GM23248 (cell line): ENCODE measurements around the gene RSAD1. TPM values are rescaled to one million over a fixed set of nuclear protein-coding genes. Genes with fewer than 3 reads are reported as not detected.

Experiments
- DNase-seq: peaks from one replicate; pipeline ENCODE4 v3.0.0-alpha.2; 2015
- H2AFZ ChIP-seq: fragments of 200-600 bp; sonication (generic); 2 replicates; pipeline ENCODE4 v1.6.1; 2016; ENCODE audit warnings: antibody characterized with exemption
- H3F3A ChIP-seq: fragments of 200-600 bp; sonication (generic); 2 replicates; pipeline ENCODE4 v1.6.1; 2016; ENCODE audit warnings: mild to moderate bottlenecking, antibody characterized with exemption, mixed run types; ENCODE audit not compliant: insufficient read depth
- H3K27ac ChIP-seq: fragments of 200-600 bp; sonication (generic); 2 replicates; pipeline ENCODE4 v1.5.1; 2016; ENCODE audit warnings: mild to moderate bottlenecking
- H3K27me3 ChIP-seq: fragments of 200-600 bp; sonication (generic); replicated peaks from 2 replicates; pipeline ENCODE4 v1.6.1; 2016; ENCODE audit warnings: mild to moderate bottlenecking; ENCODE audit not compliant: insufficient read depth
- H3K36me3 ChIP-seq: fragments of 200-600 bp; sonication (generic); 2 replicates; pipeline ENCODE4 v1.6.1; 2016; ENCODE audit warnings: low read depth, mild to moderate bottlenecking
- H3K4me1 ChIP-seq: fragments of 200-600 bp; sonication (generic); 2 replicates; pipeline ENCODE4 v1.6.1; 2016; ENCODE audit warnings: mild to moderate bottlenecking; ENCODE audit not compliant: insufficient read depth
- H3K4me2 ChIP-seq: fragments of 200-600 bp; sonication (generic); one replicate; pipeline ENCODE4 v1.6.1; 2016; ENCODE audit warnings: mild to moderate bottlenecking; ENCODE audit not compliant: unreplicated experiment
- H3K4me3 ChIP-seq: fragments of 200-600 bp; sonication (generic); 2 replicates; pipeline ENCODE4 v1.5.1; 2016; ENCODE audit warnings: mild to moderate bottlenecking
- H3K79me2 ChIP-seq: fragments of 200-600 bp; sonication (generic); 2 replicates; pipeline ENCODE4 v1.6.1; 2016; ENCODE audit warnings: mild to moderate bottlenecking; ENCODE audit not compliant: insufficient read depth
- H3K9ac ChIP-seq: fragments of 200-600 bp; sonication (generic); 2 replicates; pipeline ENCODE4 v1.6.1; 2016; ENCODE audit warnings: mild to moderate bottlenecking
- H3K9me2 ChIP-seq: fragments of 200-600 bp; sonication (generic); 2 replicates; pipeline ENCODE4 v1.6.1; 2016; ENCODE audit warnings: mixed run types, mild to moderate bottlenecking, moderate library complexity; ENCODE audit not compliant: insufficient read depth
- H3K9me3 ChIP-seq: fragments of 200-600 bp; sonication (generic); one replicate; pipeline ENCODE4 v1.6.1; 2017; ENCODE audit warnings: low read depth
- H4K20me1 ChIP-seq: fragments of 200-600 bp; sonication (generic); 2 replicates; pipeline ENCODE4 v1.6.0; 2016; ENCODE audit not compliant: insufficient read depth
- EZH2 ChIP-seq: fragments of 200-600 bp; sonication (generic); IDR thresholded peaks from 2 replicates; pipeline ENCODE4 v1.6.1; 2018; ENCODE audit warnings: antibody characterized with exemption, mild to moderate bottlenecking; ENCODE audit not compliant: insufficient read depth, poor library complexity, severe bottlenecking
- EZH2phosphoT487 ChIP-seq: fragments of 200-600 bp; sonication (generic); IDR thresholded peaks from 2 replicates; pipeline ENCODE4 v1.6.1; 2018; ENCODE audit warnings: antibody characterized with exemption, moderate library complexity, mild to moderate bottlenecking, low read depth; ENCODE audit not compliant: insufficient read depth
- WGBS, 2 experiments: methylation state at CpG; one replicate each; pipeline ENCODE4 v1.1.6; 2015 to 2017; ENCODE audit warnings: low lambda C conversion rate in 2 of 2, low coverage in 1 of 2; ENCODE audit errors: missing lambda C conversion rate in 2 of 2; 5-methylcytosine and 5-hydroxymethylcytosine counted together
- in situ Hi-C: fragments of 300-500 bp; cut with MboI; formaldehyde crosslinking; loops from 2 replicates; pipeline ENCODE4 v1.15.0; 2020
- polyA plus RNA-seq: library from polyadenylated mRNA; unstranded; fragments of >200 nt; fragmentation: Nextera tagmentation; extraction: Ambion mirVana; gene quantifications from 2 replicates; pipeline ENCODE4 v1.2.1, GENCODE V29; 2016
- total RNA-seq: library from RNA; depleted of rRNA; stranded (reverse); fragments of >200 nt; shearing (Covaris generic); gene quantifications from 2 replicates; pipeline ENCODE4 v1.2.3, GENCODE V29; 2014

RSAD1 gene
- total and polyA plus RNA-seq, 2 experiments from 2014 or later, result 19.8 to 22.4 TPM

DNA sequence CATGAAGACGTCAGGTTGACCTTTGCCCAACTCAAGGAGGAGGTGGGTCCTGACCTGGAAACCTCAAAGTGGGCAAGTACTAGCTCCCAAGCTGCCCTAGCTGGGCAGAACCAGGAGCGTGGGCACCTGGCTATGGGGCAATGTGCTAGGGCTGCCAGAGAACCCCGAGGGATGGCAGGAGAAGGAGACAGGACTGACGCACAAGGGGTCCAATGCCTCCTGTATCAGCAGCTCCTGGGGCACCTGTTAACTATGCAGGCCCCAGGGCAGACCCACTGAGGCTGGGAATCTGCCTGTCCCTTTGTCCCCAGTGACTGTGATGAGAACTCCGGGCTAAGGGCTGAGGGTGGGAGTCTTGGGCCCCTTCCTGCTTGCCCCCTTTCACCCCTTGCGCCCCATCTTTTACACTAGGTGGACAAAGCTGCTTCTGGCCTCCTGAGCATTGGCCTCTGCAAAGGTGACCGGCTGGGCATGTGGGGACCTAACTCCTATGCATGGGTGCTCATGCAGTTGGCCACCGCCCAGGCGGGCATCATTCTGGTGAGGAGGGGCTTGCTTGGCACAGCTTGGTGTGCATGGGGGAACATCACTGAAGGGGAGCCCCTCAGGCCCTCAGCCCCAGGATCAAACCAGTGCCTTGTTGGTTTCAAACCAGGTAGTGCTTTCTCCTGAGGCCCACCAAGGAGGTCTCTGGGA is 17.7 kb upstream of the RSAD1 start:
- in situ Hi-C loops, result no loop called here
- no peaks in the 10 kb centered on the region for H3F3A ChIP-seq
- DNase-seq, result no peak
- H3K9ac ChIP-seq, result no peak overlapping the region
- TF ChIP-seq EZH2phosphoT487, result no peak
- no peak overlapping the region for H3K4me3 ChIP-seq
- H2AFZ ChIP-seq, result no peak overlapping the region
- no peaks in the 10 kb centered on the region for H3K27me3 ChIP-seq
- H3K79me2 ChIP-seq, result no peaks in the 10 kb centered on the region
- no peaks in the 10 kb centered on the region for H3K4me1 ChIP-seq
- H3K36me3 ChIP-seq, result no peaks in the 10 kb centered on the region
- H3K9me2 ChIP-seq, result no peaks in the 10 kb centered on the region
- H3K9me3 ChIP-seq, result no peaks in the 10 kb centered on the region
- WGBS, 2 experiments, result 80 to 85% methylated on average over 9 of the region's 9 CpGs
- no peak overlapping the region for H3K4me2 ChIP-seq
- H4K20me1 ChIP-seq, result no peaks in the 10 kb centered on the region
- H3K27ac ChIP-seq, result no peak overlapping the region

DNA sequence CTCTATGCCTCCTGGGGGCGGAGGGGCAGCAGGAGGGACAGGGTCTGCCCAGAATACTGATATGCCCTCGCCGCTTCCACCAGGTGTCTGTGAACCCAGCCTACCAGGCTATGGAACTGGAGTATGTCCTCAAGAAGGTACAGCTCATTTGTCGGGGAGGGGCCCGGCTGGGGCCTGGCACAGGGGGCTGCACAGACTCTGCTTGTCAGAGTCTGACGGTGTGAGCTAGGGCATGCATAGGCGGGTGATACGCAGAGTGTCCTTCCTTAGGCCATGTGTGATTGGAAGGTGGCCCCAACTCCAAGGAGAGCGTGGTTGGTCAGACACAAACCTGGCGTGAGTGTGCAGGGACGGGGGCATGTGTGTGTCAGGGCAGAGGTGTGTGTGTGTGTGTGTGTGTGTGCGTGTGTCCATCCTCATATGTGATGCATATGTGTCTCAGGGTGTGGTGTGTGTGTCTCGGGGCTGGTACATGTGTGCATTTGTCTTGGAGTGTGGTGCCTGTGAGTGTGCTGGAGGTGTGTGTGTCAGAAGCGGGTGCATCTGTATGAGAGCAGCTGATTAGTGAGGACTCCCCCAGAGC is 17.0 kb upstream of the RSAD1 start:
- Histone ChIP-seq H4K20me1 (no peaks in the 10 kb centered on the region), H3K9me3 (no peaks in the 10 kb centered on the region), H3K36me3 (no peaks in the 10 kb centered on the region), H3F3A (no peaks in the 10 kb centered on the region), H3K27me3 (no peaks in the 10 kb centered on the region), H3K27ac (no peak overlapping the region), H3K4me3 (no peak overlapping the region), H3K9me2 (no peaks in the 10 kb centered on the region), H3K9ac (no peak overlapping the region), H3K79me2 (no peaks in the 10 kb centered on the region), H2AFZ (no peak overlapping the region), H3K4me2 (no peak overlapping the region), H3K4me1 (no peaks in the 10 kb centered on the region)
- TF ChIP-seq EZH2, result no peak
- in situ Hi-C loops, result no loop called here
- WGBS, 2 experiments, result 91 to 93% methylated on average over 13 to 14 of the region's 14 CpGs
- no peak for DNase-seq

DNA sequence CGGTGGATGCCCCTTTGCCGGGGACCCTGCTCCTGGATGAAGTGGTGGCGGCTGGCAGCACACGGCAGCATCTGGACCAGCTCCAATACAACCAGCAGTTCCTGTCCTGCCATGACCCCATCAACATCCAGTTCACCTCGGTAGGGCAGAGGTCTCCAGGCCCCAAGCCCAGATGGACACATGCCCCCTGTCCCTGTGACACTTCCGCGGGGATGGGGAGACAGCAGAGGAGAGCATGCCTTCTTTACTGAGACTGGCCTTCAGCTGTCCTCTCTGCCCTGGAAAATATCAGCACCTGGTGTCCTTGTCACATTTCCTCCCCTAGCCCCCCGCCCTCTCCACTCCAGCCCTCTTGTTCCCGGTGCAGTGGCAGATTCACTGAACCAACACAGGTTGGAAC is 16.2 kb upstream of the RSAD1 start:
- Histone ChIP-seq H3K4me2 (no peak overlapping the region), H3K27ac (no peak overlapping the region)
- in situ Hi-C loops, result no loop called here

DNA sequence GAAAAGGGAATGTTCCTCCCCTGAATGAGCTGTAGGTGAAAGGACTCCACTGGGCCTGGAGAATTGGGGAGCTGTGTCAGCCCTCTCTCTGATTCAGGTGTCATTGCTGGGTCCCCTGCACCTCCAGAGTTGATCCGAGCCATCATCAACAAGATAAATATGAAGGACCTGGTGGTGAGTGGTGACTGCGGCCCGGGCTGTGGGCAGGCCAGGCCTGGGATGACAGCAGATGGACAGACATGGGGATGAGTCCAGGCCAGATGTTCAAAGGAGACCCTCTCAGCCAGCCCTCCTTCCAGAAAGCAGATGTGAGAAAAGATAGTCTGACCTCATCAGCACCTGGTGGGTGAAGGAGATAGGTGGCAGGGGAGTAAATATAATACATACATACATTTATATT is 14.5 kb upstream of the RSAD1 start:
- H4K20me1 ChIP-seq, result no peaks in the 10 kb centered on the region
- H3K4me3 ChIP-seq, result no peak overlapping the region
- WGBS, 2 experiments, result 80 to 89% methylated on average over 3 of the region's 3 CpGs
- H3K9me2 ChIP-seq, result no peaks in the 10 kb centered on the region
- in situ Hi-C loops, result no loop called here
- DNase-seq, result no peak
- H3K4me1 ChIP-seq, result no peaks in the 10 kb centered on the region
- H3K27me3 ChIP-seq, result peaks cover 13% of the 10 kb centered on the region
- no peak overlapping the region for H3K9ac ChIP-seq
- no peaks in the 10 kb centered on the region for H3K36me3 ChIP-seq
- TF ChIP-seq EZH2 (no peak), EZH2phosphoT487 (no peak)
- no peaks in the 10 kb centered on the region for H3K79me2 ChIP-seq
- H3K4me2 ChIP-seq, result no peak overlapping the region
- H3F3A ChIP-seq, result no peaks in the 10 kb centered on the region
- H2AFZ ChIP-seq, result no peak overlapping the region
- no peaks in the 10 kb centered on the region for H3K9me3 ChIP-seq
- no peak overlapping the region for H3K27ac ChIP-seq

More for the DNA sequence above, 16.2 kb upstream of the RSAD1 start:
- TF ChIP-seq EZH2phosphoT487, result no peak
- no peak for TF ChIP-seq EZH2
- no peak overlapping the region for H2AFZ ChIP-seq
- no peaks in the 10 kb centered on the region for H3K9me3 ChIP-seq
- no peak for DNase-seq
- no peaks in the 10 kb centered on the region for H3F3A ChIP-seq
- no peaks in the 10 kb centered on the region for H3K9me2 ChIP-seq
- WGBS, 2 experiments, result 69 to 75% methylated on average over 9 of the region's 9 CpGs
- H3K36me3 ChIP-seq, result no peaks in the 10 kb centered on the region
- H3K79me2 ChIP-seq, result no peaks in the 10 kb centered on the region
- H3K4me3 ChIP-seq, result no peak overlapping the region
- H3K27me3 ChIP-seq, result 0 out of 2 replicates have a peak, but pooled peaks cover 1% of the 10 kb centered on the region
- no peak overlapping the region for H3K9ac ChIP-seq
- no peaks in the 10 kb centered on the region for H3K4me1 ChIP-seq
- H4K20me1 ChIP-seq, result no peaks in the 10 kb centered on the region

DNA sequence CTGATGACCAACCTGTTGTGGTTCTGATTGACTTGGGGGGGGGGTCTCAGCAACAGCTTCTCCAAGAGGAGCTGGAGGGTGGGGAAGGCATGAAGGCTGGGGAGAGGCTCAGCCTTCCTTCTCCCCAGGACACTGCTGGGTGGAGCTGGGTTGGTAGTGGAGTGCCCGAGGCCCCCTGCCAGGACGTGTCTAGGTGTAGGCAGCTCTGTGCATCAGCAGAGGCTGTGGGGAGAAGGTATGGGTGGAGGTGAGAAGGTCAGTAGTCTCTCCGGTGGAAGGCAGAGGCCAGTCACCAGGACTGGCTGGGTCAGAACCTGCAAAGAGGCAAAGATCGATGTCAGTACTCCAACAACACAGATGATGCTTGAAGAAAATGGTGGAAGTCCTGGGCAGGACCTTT is 13.9 kb upstream of the RSAD1 start:
- in situ Hi-C loops, result no loop called here
- H3K9me3 ChIP-seq, result no peaks in the 10 kb centered on the region
- TF ChIP-seq EZH2 (no peak), EZH2phosphoT487 (no peak)
- no peaks in the 10 kb centered on the region for H3K9me2 ChIP-seq
- no peak overlapping the region for H2AFZ ChIP-seq
- H3K4me3 ChIP-seq, result no peak overlapping the region
- H3K9ac ChIP-seq, result no peak overlapping the region
- no peaks in the 10 kb centered on the region for H3F3A ChIP-seq
- no peak overlapping the region for H3K4me2 ChIP-seq
- peaks cover 13% of the 10 kb centered on the region for H3K27me3 ChIP-seq
- H3K79me2 ChIP-seq, result no peaks in the 10 kb centered on the region
- H3K36me3 ChIP-seq, result no peaks in the 10 kb centered on the region
- 83 to 86% methylated on average over 4 of the region's 4 CpGs for WGBS, 2 experiments
- no peaks in the 10 kb centered on the region for H3K4me1 ChIP-seq
- no peak for DNase-seq
- no peak overlapping the region for H3K27ac ChIP-seq
- no peaks in the 10 kb centered on the region for H4K20me1 ChIP-seq
